22Rv1 (cell line): ENCODE data around the gene MARCHF7.
"Not testable (repeated sequence)": the region's sequence is repeated elsewhere in the genome, so short reads cannot be mapped to it uniquely, and the experiment has no call there.

Experiments
- H3K27ac ChIP-seq: fragments of 450-650 bp; 2 replicates; pipeline ENCODE4 v1.5.1; 2017
- CTCF ChIP-seq: fragments of 450-650 bp; IDR thresholded peaks from 2 replicates; pipeline ENCODE4 v1.5.1; 2017; ENCODE audit warnings: mild to moderate bottlenecking
- ZFX ChIP-seq: fragments of 450-650 bp; IDR thresholded peaks from 2 replicates; pipeline ENCODE4 v1.6.1; 2017; ENCODE audit warnings: antibody characterized with exemption, borderline replicate concordance

Gene MARCHF7

GRCh38 chr2:159711562-159712142 lies 654 bp upstream of the MARCHF7 start:
- TF ChIP-seq ZFX (no peak), CTCF (no peak)
- H3K27ac ChIP-seq = peak overlapping the region; percentile 85

GRCh38 chr2:159712929-159713420 lies 669 bp downstream of the MARCHF7 start:
- TF ChIP-seq CTCF = no peak
- no peak for TF ChIP-seq ZFX
- peak overlapping the region; percentile 85 for H3K27ac ChIP-seq

- TF ChIP-seq ZFX (no peak), CTCF (no peak)
- no peak overlapping the region; the same call in 1 of the 2 replicates for H3K27ac ChIP-seq
These were observed 1.4 kb downstream of the MARCHF7 start for GRCh38 chr2:159713631-159714246.

GRCh38 chr2:159714247-159714930 lies 2.1 kb downstream of the MARCHF7 start:
- TF ChIP-seq CTCF = no peak
- no peak for TF ChIP-seq ZFX
- H3K27ac ChIP-seq = no peak overlapping the region

- H3K27ac ChIP-seq = no peak overlapping the region
- TF ChIP-seq ZFX (no peak), CTCF (no peak)
These were observed 3.1 kb downstream of the MARCHF7 start for GRCh38 chr2:159715451-159715850.

- H3K27ac ChIP-seq = not testable (repeated sequence)
These were observed 4.1 kb downstream of the MARCHF7 start for GRCh38 chr2:159716409-159716808.

- no peak overlapping the region for H3K27ac ChIP-seq
- no peak for TF ChIP-seq CTCF
- TF ChIP-seq ZFX = no peak
These were observed 4.6 kb downstream of the MARCHF7 start for GRCh38 chr2:159716857-159717256.
